Panc1 (cell line): ENCODE data around the gene ATP6V1C2. TPM values are rescaled to one million over a fixed set of nuclear protein-coding genes. Genes with fewer than 3 reads are reported as not detected.

Source experiments
- ATAC-seq: fragments of 200-7000 bp; cut with Tn5 transposase; 2 replicates; pipeline ENCODE4 v1.9.1; 2020; ENCODE audit warnings: mild to moderate bottlenecking, moderate library complexity
- BruUV-seq: library from RNA; stranded (reverse); fragments of 400-500 nt; replicated peaks from 2 replicates; lab custom pipeline; 2021; lab: Mats Ljungman, UMichigan
- CTCF ChIA-PET: fragments of 300-600 bp; sonication (Branson Sonifier 250); formaldehyde crosslinking; loops from one replicate; lab custom pipeline; 2022; ENCODE audit warnings: antibody characterized with exemption; lab: Charles Lee
- POLR2A ChIA-PET: fragments of 300-600 bp; sonication (Branson Sonifier 250); formaldehyde crosslinking; loops from one replicate; lab custom pipeline; 2022; ENCODE audit warnings: antibody characterized with exemption; lab: Charles Lee
- DNase-seq: peaks from one replicate; pipeline ENCODE4 v3.0.0-alpha.2; 2010; ENCODE audit warnings: low read depth, low spot score
- H3K27ac ChIP-seq: 2 replicates; pipeline ENCODE4 v1.5.1; 2011; ENCODE audit warnings: mild to moderate bottlenecking, low read length, inconsistent platforms
- H3K27me3 ChIP-seq: fragments of 200-500 bp; sonication (Bioruptor generic); 2 replicates; pipeline ENCODE4 v1.6.0; 2014; ENCODE audit warnings: low read length, inconsistent platforms; ENCODE audit not compliant: control insufficient read depth, insufficient read depth
- H3K36me3 ChIP-seq: fragments of 200-500 bp; sonication (Bioruptor generic); 2 replicates; pipeline ENCODE4 v1.5.1; 2014; ENCODE audit warnings: inconsistent platforms, mild to moderate bottlenecking, low read length, moderate library complexity; ENCODE audit not compliant: control insufficient read depth, insufficient read depth
- H3K4me1 ChIP-seq: 2 replicates; pipeline ENCODE4 v1.5.1; 2011; ENCODE audit warnings: inconsistent platforms, mild to moderate bottlenecking, low read length, moderate library complexity; ENCODE audit not compliant: control insufficient read depth, insufficient read depth
- H3K4me3 ChIP-seq, 2 experiments: 2 replicates each; pipeline ENCODE4 v1.5.1; 2011 to 2012; ENCODE audit warnings: low read depth in 2 of 2, low read length in 2 of 2, mild to moderate bottlenecking in 2 of 2, inconsistent platforms in 1 of 2, moderate library complexity in 1 of 2
- H3K9me3 ChIP-seq: fragments of 200-500 bp; sonication (Bioruptor generic); 2 replicates; pipeline ENCODE4 v1.5.1; 2014; ENCODE audit warnings: low read depth, mild to moderate bottlenecking, inconsistent platforms, low read length, moderate library complexity; ENCODE audit not compliant: control insufficient read depth, insufficient read depth
- CTCF ChIP-seq: fragments of 450-650 bp; IDR thresholded peaks from 2 replicates; pipeline ENCODE4 v1.5.1; 2017; ENCODE audit warnings: mild to moderate bottlenecking
- POLR2AphosphoS5 ChIP-seq: IDR thresholded peaks from 2 replicates; pipeline ENCODE4 v1.6.1; 2012; ENCODE audit warnings: mild to moderate bottlenecking, low read depth, low read length, moderate library complexity
- REST ChIP-seq, 2 experiments: IDR thresholded peaks; 2 replicates each; pipeline ENCODE4 v1.6.1; 2011 to 2012; ENCODE audit warnings: low read depth in 2 of 2, control low read depth in 1 of 2, low read length in 1 of 2, mild to moderate bottlenecking in 1 of 2, moderate library complexity in 1 of 2; ENCODE audit not compliant: insufficient read depth in 1 of 2
- SIN3A ChIP-seq: IDR thresholded peaks from 2 replicates; pipeline ENCODE4 v1.6.1; 2012; ENCODE audit warnings: low read depth, mild to moderate bottlenecking, low read length, moderate library complexity, borderline replicate concordance; ENCODE audit not compliant: insufficient read depth
- TCF7L2 ChIP-seq: IDR thresholded peaks from 2 replicates; pipeline ENCODE4 v1.6.1; 2011; ENCODE audit warnings: mild to moderate bottlenecking, low read depth, low read length, inconsistent platforms
- in situ Hi-C: cut with HindIII; loops from 2 replicates; pipeline ENCODE4 v1.10.0; 2016; ENCODE audit warnings: low sequenced_read_pairs, low pct_unique_long_range_greater_than_20kb
- intact Hi-C: fragments of 100-400 bp; cut with micrococcal nuclease; formaldehyde crosslinking; loops from one replicate; pipeline ENCODE4 v1.10.0; 2022; ENCODE audit not compliant: unreplicated experiment
- total RNA-seq: library from RNA; stranded (reverse); gene quantifications from one replicate; pipeline ENCODE4 v1.2.1, GENCODE V29; 2021; ENCODE audit not compliant: unreplicated experiment

The ATP6V1C2 gene
- total RNA-seq, 1 experiment from 2014 or later = 0.54 TPM

- ATAC-seq (no peak), DNase-seq (no peak)
- Histone ChIP-seq H3K4me3 (no peak overlapping the region), H3K9me3 (no peaks in the 10 kb centered on the region), H3K27ac (no peak overlapping the region), H3K36me3 (no peaks in the 10 kb centered on the region), H3K27me3 (no peaks in the 10 kb centered on the region), H3K4me1 (no peaks in the 10 kb centered on the region)
- TF ChIP-seq CTCF (no peak), SIN3A (no peak), REST (IDR thresholded peaks at IDR 0.05; ENCODE audit: insufficient read depth in 1 of 2, low read depth in 2 of 2, low read length in 1 of 2) (no peak)
- no TSS peak for BruUV-seq
- intact Hi-C loops = no loop called here
- POLR2A ChIA-PET = no interaction called here
- CTCF ChIA-PET = no interaction called here
- in situ Hi-C loops = no loop called here
Measured at GRCh38 chr2:10733980-10734379, 12.6 kb downstream of the ATP6V1C2 start.

- DNase-seq (no peak), ATAC-seq (no peak)
- CTCF ChIA-PET = no interaction called here
- Histone ChIP-seq H3K27me3 (no peaks in the 10 kb centered on the region), H3K4me3 (no peak overlapping the region), H3K4me1 (no peaks in the 10 kb centered on the region), H3K27ac (no peak overlapping the region), H3K9me3 (no peaks in the 10 kb centered on the region), H3K36me3 (no peaks in the 10 kb centered on the region)
- BruUV-seq = no TSS peak
- in situ Hi-C loops = no loop called here
- intact Hi-C loops = no loop called here
- POLR2A ChIA-PET = no interaction called here
- TF ChIP-seq REST (IDR thresholded peaks at IDR 0.05; ENCODE audit: insufficient read depth in 1 of 2, low read depth in 2 of 2, low read length in 1 of 2) (no peak), TCF7L2 (no peak), CTCF (no peak), SIN3A (no peak), POLR2AphosphoS5 (no peak)
Measured at GRCh38 chr2:10738192-10738591, 16.8 kb downstream of the ATP6V1C2 start.
